Measurements from ENCODE around the gene REPIN1. TPM values are rescaled to one million over a fixed set of nuclear protein-coding genes. Genes with fewer than 3 reads are reported as not detected.

The REPIN1 gene
- total and polyA plus RNA-seq, 9 of the 15 experiments (the other 6 are each of a cell fraction or from before 2014, with no cell fraction given), result 8.1 to 283 (median 94.3) TPM

DNA sequence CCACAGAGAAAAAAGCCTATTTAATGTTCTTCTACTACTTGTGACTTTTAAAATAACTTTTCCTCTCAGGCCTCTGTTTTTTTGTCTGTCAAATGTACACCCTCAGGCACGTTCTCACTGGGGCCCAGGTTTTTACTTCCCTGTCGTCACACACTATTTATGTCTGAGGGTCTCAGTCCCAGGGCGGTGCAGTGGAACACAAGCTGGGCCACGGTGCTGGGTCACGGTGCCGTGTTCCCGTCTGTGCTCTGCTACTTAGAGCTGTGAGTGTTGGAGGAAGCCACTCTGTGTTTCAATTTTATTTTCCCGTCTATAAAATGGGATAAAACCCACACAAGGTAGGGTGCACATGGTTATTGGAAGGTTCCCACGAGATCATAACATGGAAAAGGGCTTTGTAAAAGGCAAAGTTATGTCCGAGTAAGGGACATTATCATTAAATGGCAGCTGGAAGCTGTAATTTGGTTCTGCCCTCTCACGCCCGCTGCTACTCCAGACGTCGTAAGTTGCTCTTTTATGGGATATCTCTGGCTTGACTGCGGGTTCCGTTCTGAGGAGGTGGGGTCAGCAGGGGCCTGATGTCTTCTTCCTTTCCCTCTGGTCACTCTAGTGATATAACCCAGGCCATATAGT lies 35.7 kb downstream of the REPIN1 start (continued):
- TF ChIP-seq ATF2 (CRISPR knock-in tag; IDR thresholded peaks at IDR 0.05), result no peak
- TF ChIP-seq ZNF79 (CRISPR knock-in tag; IDR thresholded peaks at IDR 0.05; ENCODE audit: low read depth), result no peak
- no peak for TF ChIP-seq ATF1 (CRISPR knock-in tag; IDR thresholded peaks at IDR 0.05)
- no peak for TF ChIP-seq ATF1 (tag; IDR thresholded peaks at IDR 0.05)
- TF ChIP-seq CSDE1 (IDR thresholded peaks at IDR 0.05), result no peak
- no peak for TF ChIP-seq ZNF239 (CRISPR knock-in tag; IDR thresholded peaks at IDR 0.05)
- TF ChIP-seq ZNF232 (CRISPR knock-in tag; IDR thresholded peaks at IDR 0.05), result no peak
- TF ChIP-seq, protein P1, sequence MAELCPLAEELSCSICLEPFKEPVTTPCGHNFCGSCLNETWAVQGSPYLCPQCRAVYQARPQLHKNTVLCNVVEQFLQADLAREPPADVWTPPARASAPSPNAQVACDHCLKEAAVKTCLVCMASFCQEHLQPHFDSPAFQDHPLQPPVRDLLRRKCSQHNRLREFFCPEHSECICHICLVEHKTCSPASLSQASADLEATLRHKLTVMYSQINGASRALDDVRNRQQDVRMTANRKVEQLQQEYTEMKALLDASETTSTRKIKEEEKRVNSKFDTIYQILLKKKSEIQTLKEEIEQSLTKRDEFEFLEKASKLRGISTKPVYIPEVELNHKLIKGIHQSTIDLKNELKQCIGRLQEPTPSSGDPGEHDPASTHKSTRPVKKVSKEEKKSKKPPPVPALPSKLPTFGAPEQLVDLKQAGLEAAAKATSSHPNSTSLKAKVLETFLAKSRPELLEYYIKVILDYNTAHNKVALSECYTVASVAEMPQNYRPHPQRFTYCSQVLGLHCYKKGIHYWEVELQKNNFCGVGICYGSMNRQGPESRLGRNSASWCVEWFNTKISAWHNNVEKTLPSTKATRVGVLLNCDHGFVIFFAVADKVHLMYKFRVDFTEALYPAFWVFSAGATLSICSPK (IDR thresholded peaks at IDR 0.05; ENCODE audit: borderline replicate concordance), result no peak
- no peak for TF ChIP-seq ELF4 (CRISPR knock-in tag; IDR thresholded peaks at IDR 0.05)
- TF ChIP-seq IFI16 (CRISPR knock-in tag; IDR thresholded peaks at IDR 0.05), result no peak
- TF ChIP-seq, protein P2, sequence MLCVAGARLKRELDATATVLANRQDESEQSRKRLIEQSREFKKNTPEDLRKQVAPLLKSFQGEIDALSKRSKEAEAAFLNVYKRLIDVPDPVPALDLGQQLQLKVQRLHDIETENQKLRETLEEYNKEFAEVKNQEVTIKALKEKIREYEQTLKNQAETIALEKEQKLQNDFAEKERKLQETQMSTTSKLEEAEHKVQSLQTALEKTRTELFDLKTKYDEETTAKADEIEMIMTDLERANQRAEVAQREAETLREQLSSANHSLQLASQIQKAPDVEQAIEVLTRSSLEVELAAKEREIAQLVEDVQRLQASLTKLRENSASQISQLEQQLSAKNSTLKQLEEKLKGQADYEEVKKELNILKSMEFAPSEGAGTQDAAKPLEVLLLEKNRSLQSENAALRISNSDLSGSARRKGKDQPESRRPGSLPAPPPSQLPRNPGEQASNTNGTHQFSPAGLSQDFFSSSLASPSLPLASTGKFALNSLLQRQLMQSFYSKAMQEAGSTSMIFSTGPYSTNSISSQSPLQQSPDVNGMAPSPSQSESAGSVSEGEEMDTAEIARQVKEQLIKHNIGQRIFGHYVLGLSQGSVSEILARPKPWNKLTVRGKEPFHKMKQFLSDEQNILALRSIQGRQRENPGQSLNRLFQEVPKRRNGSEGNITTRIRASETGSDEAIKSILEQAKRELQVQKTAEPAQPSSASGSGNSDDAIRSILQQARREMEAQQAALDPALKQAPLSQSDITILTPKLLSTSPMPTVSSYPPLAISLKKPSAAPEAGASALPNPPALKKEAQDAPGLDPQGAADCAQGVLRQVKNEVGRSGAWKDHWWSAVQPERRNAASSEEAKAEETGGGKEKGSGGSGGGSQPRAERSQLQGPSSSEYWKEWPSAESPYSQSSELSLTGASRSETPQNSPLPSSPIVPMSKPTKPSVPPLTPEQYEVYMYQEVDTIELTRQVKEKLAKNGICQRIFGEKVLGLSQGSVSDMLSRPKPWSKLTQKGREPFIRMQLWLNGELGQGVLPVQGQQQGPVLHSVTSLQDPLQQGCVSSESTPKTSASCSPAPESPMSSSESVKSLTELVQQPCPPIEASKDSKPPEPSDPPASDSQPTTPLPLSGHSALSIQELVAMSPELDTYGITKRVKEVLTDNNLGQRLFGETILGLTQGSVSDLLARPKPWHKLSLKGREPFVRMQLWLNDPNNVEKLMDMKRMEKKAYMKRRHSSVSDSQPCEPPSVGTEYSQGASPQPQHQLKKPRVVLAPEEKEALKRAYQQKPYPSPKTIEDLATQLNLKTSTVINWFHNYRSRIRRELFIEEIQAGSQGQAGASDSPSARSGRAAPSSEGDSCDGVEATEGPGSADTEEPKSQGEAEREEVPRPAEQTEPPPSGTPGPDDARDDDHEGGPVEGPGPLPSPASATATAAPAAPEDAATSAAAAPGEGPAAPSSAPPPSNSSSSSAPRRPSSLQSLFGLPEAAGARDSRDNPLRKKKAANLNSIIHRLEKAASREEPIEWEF (CRISPR knock-in tag; IDR thresholded peaks at IDR 0.05), result no peak; the same call in none of the 2 replicates
- TF ChIP-seq ERF (CRISPR knock-in tag; IDR thresholded peaks at IDR 0.05), result peak; percentile 2; the same call in 1 of the 2 replicates
- TF ChIP-seq ZNF707 (CRISPR knock-in tag; conservative IDR thresholded peaks at IDR 0.05), result no peak
- no peak for TF ChIP-seq GABPA (tag; conservative IDR thresholded peaks at IDR 0.05; ENCODE audit: low read depth)

All from K562 (cell line).